HG02938 (cell line): ENCODE results near the gene DOC2A.

Experiments used
- ATAC-seq: cut with Tn5 transposase; IDR thresholded peaks from one replicate; pipeline ENCODE4 v1.9.1; 2021; ENCODE audit warnings: mild to moderate bottlenecking, moderate library complexity; ENCODE audit not compliant: unreplicated experiment

The DOC2A gene

GRCh38 chr16:30005341-30006094 lies 5.3 kb downstream of the DOC2A start:
- no peak for ATAC-seq

GRCh38 chr16:30004811-30005242 lies 6.0 kb downstream of the DOC2A start:
- ATAC-seq = no peak

GRCh38 chr16:30004424-30004776 lies 6.4 kb downstream of the DOC2A start:
- no peak for ATAC-seq

GRCh38 chr16:30003670-30004423 lies 7.0 kb downstream of the DOC2A start:
- no peak for ATAC-seq

- no peak for ATAC-seq
These were observed 8.0 kb downstream of the DOC2A start for GRCh38 chr16:30002614-30003346.

- ATAC-seq = no peak
These were observed 9.8 kb downstream of the DOC2A start for GRCh38 chr16:30000735-30001631.

GRCh38 chr16:29999605-30000004 lies 11.2 kb downstream of the DOC2A start:
- ATAC-seq = no peak

GRCh38 chr16:29996766-29997250 lies 14.0 kb downstream of the DOC2A start:
- ATAC-seq = no peak

- ATAC-seq = peak; percentile 88
These were observed 14.7 kb downstream of the DOC2A start, which contains the start of gene INO80E for GRCh38 chr16:29995911-29996765. Gene INO80E (plus strand): TSS chr16:29996241. CDS start chr16:29996311, 70 bp downstream.

GRCh38 chr16:29995324-29995910 lies 15.4 kb downstream of the DOC2A start, which contains the start of gene HIRIP3:
Gene HIRIP3 (minus strand): TSS chr16:29995617. CDS start chr16:29995605, 12 bp downstream.
- ATAC-seq = peak; percentile 43

- ATAC-seq = no peak
These were observed 16.1 kb downstream of the DOC2A start for GRCh38 chr16:29994600-29995323.

- no peak for ATAC-seq
These were observed 16.8 kb downstream of the DOC2A start for GRCh38 chr16:29993903-29994599.

GRCh38 chr16:29993191-29993902 lies 17.5 kb downstream of the DOC2A start:
- ATAC-seq = no peak

- no peak for ATAC-seq
These were observed 18.4 kb downstream of the DOC2A start for GRCh38 chr16:29992344-29992967.

GRCh38 chr16:29991571-29991904 lies 19.3 kb downstream of the DOC2A start:
- no peak for ATAC-seq

- ATAC-seq = no peak
These were observed 19.8 kb downstream of the DOC2A start for GRCh38 chr16:29990883-29991570.
